NOMO-1 treated with dmso at 0.1 percent for 144 hours (cell line): ENCODE results near the gene AHI1.

Source experiments
- DNase-seq: peaks from one replicate; lab custom pipeline; 2025; ENCODE audit not compliant: unreplicated experiment; lab: John Stamatoyannopoulos, UW

The AHI1 gene

GRCh38 chr6:135304883-135305282 is 192.7 kb downstream of the AHI1 start:
- DNase-seq: no peak

GRCh38 chr6:135301304-135301703 is 196.2 kb downstream of the AHI1 start:
- DNase-seq: no peak

GRCh38 chr6:135300576-135300975 is 197.0 kb downstream of the AHI1 start:
- DNase-seq: no peak

GRCh38 chr6:135299256-135299655 is 198.3 kb downstream of the AHI1 start:
- no peak for DNase-seq

GRCh38 chr6:135298455-135298854 is 199.1 kb downstream of the AHI1 start:
- no peak for DNase-seq

GRCh38 chr6:135296715-135297114 is 200.8 kb downstream of the AHI1 start:
- no peak for DNase-seq

- no peak for DNase-seq
Measured at GRCh38 chr6:135295085-135295484, 202.5 kb downstream of the AHI1 start.

- no peak for DNase-seq
Measured at GRCh38 chr6:135291288-135292076, 206.1 kb downstream of the AHI1 start.

GRCh38 chr6:135289816-135290215 is 207.7 kb downstream of the AHI1 start:
- no peak for DNase-seq

GRCh38 chr6:135286962-135287538 is 210.5 kb downstream of the AHI1 start:
- DNase-seq: peak; percentile 19

GRCh38 chr6:135285165-135285564 is 212.4 kb downstream of the AHI1 start:
- no peak for DNase-seq

- DNase-seq: no peak
Measured at GRCh38 chr6:135283926-135284325, 213.6 kb downstream of the AHI1 start.

- DNase-seq: no peak
Measured at GRCh38 chr6:135282395-135282794, 215.1 kb downstream of the AHI1 start.

- DNase-seq: no peak
Measured at GRCh38 chr6:135281964-135282363, 215.6 kb downstream of the AHI1 start.

- DNase-seq: peak; percentile 87
Measured at GRCh38 chr6:135281227-135281626, 216.3 kb downstream of the AHI1 start.

- DNase-seq: peak; percentile 81
Measured at GRCh38 chr6:135280375-135281136, 217.0 kb downstream of the AHI1 start.

GRCh38 chr6:135277422-135277821 is 220.1 kb downstream of the AHI1 start:
- DNase-seq: no peak

GRCh38 chr6:135274561-135275293 is 222.8 kb downstream of the AHI1 start:
- DNase-seq: no peak

- no peak for DNase-seq
Measured at GRCh38 chr6:135271626-135272025, 225.9 kb downstream of the AHI1 start.

- DNase-seq: no peak
Measured at GRCh38 chr6:135270676-135271536, 226.6 kb downstream of the AHI1 start.
